Measurements from ENCODE around the gene MED27. TPM values are rescaled to one million over a fixed set of nuclear protein-coding genes. Genes with fewer than 3 reads are reported as not detected.

MED27 gene
- total RNA-seq, 2 experiments from 2014 or later, result 31.3 to 32.9 TPM

DNA sequence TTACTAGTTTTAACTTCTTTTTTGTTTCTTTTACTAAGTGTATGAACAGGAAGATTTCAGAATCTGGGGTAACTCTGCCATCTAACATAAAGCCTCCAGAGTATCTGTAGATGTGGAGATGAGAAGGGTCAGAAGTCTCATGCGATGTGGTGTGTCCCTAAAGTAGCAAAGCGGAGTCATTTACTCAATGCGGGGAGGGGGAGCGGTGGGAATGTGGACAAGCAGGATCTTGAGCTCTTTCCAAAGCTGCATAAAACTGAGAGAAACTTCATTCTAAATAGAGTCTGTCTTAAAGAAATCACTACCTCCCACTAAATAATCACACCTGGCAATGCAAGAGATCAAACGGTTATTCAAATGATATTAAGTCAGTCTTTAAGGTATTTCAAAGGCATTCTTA is 92.4 kb downstream of the MED27 start:
- Mint-ChIP-seq H3K9me3 (no peaks in the 10 kb centered on the region), H3K4me1 (peaks cover 10% of the 10 kb centered on the region), H3K4me3 (no peak overlapping the region), H3K36me3 (peaks cover 2% of the 10 kb centered on the region), H3K27me3 (no peaks in the 10 kb centered on the region), H3K27ac (no peak overlapping the region)
- DNase-seq, result no peak

DNA sequence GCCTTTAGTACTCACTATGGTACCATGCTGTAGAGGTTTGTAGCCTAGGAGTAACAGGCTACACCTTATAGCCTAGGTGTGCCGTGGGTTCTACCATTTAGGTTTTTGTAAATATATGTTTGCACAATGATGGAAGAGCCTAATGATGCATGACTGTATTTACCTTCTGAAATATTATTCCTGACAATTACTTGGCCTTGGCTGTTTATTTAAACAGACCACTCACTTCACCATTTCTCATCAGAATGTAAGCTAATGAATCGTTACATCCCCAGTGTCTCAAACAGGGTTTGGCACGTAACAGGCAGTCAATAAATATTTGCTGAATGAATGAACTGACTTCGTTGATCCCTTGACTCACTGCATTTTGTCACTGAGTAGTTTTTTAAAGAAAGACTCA is 93.1 kb downstream of the MED27 start:
- H3K36me3 Mint-ChIP-seq, result peaks cover 2% of the 10 kb centered on the region
- DNase-seq, result no peak
- H3K4me3 Mint-ChIP-seq, result no peak overlapping the region
- no peaks in the 10 kb centered on the region for H3K27me3 Mint-ChIP-seq
- H3K27ac Mint-ChIP-seq, result no peak overlapping the region
- H3K9me3 Mint-ChIP-seq, result no peaks in the 10 kb centered on the region
- H3K4me1 Mint-ChIP-seq, result peaks cover 10% of the 10 kb centered on the region

DNA sequence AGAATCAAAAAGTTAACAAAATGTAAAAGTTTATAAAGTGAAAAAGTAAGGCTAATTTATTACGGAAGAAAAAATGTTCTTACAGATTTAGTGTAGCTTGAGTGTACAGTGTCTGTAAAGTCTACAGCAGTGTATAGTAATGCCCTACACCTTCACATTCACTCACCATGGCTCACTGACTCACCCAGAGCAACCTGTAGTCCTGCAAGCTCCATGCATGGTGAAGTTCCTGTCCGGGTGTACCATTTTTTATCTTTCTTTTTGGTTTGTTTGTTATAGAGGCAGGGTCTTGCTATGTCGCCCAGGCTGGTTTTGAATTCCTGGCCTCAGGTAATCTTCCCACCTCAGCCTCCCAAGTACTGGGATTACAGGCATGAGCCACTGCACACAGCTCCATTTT is 93.6 kb downstream of the MED27 start:
- Mint-ChIP-seq H3K9me3 (no peaks in the 10 kb centered on the region), H3K27me3 (no peaks in the 10 kb centered on the region), H3K4me1 (peaks cover 10% of the 10 kb centered on the region), H3K27ac (no peak overlapping the region), H3K4me3 (no peak overlapping the region), H3K36me3 (peaks cover 2% of the 10 kb centered on the region)
- no peak for DNase-seq

DNA sequence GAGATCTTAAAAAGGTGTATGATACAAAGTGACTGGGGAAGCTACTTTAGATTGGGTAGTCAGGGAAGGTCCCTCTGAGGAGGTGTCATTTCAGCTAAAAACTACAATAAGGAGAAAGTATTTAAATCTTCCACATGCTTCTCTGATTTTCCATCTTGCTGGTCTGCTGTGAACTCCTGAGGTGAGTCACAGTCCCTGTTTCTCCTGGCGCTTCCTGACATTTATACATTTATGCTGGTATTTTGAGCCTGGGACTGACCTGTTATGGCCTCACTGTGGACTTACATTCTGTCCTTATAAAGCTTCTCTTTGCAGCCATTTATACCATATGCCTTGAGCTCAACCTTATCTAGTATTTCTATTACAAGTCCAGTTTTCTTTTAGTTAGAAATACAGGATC is 95.1 kb downstream of the MED27 start:
- H3K27me3 Mint-ChIP-seq, result no peaks in the 10 kb centered on the region
- no peak overlapping the region for H3K4me3 Mint-ChIP-seq
- peaks cover 2% of the 10 kb centered on the region for H3K36me3 Mint-ChIP-seq
- H3K4me1 Mint-ChIP-seq, result peaks cover 10% of the 10 kb centered on the region
- H3K9me3 Mint-ChIP-seq, result no peaks in the 10 kb centered on the region
- no peak overlapping the region for H3K27ac Mint-ChIP-seq
- no peak for DNase-seq

DNA sequence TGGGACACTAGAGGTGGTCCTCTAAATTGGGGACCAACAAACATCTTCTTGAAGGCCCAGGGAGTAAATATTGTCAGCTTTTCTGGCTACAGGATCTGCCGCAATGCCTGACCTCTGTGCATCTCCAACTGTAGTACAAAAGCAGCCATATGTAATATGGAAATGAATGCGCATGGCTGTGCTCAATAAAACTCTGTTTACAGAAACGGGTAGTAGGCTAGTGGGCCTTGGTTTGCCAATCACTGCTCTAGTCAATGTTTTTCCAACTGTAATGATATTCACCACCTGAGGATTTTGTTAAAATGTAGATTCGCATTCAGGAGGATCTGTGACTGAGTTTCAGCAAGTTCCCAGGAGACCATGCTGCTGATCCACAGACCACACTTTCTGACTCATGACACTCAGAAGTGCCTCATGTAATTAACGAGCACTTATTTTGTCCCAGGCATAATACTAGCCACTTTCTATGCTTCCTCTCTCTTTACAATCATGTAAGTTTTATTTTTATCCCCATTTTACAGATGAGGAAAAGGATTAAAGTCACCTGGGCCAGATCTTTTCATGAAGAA is 96.9 kb downstream of the MED27 start:
- Mint-ChIP-seq H3K4me1 (peaks cover 10% of the 10 kb centered on the region), H3K27ac (no peak overlapping the region), H3K4me3 (no peak overlapping the region), H3K36me3 (peaks cover 2% of the 10 kb centered on the region), H3K9me3 (no peaks in the 10 kb centered on the region), H3K27me3 (no peaks in the 10 kb centered on the region)
- DNase-seq, result no peak

DNA sequence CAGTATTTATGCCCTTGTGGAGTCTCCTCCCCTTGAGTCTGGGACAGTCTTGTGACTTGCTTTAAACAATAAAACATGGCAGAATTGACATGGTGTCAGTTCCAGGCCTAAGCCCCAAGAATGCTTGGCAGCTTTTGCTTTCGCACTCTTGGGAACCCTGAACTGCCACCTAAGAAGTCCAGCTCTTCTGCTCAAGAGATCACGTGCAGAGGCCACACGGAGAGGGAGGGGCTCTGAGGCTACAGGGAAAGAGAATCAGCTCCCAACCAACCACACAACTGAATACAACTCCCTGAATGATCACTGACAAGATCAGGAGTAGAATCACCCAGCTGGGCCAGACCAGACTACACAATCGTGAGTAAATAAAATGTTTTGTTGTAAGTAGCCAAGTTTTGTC is 97.6 kb downstream of the MED27 start:
- Mint-ChIP-seq H3K4me3 (no peak overlapping the region), H3K27ac (no peak overlapping the region), H3K9me3 (no peaks in the 10 kb centered on the region), H3K36me3 (peaks cover 2% of the 10 kb centered on the region), H3K4me1 (peaks cover 10% of the 10 kb centered on the region), H3K27me3 (no peaks in the 10 kb centered on the region)
- DNase-seq, result no peak

DNA sequence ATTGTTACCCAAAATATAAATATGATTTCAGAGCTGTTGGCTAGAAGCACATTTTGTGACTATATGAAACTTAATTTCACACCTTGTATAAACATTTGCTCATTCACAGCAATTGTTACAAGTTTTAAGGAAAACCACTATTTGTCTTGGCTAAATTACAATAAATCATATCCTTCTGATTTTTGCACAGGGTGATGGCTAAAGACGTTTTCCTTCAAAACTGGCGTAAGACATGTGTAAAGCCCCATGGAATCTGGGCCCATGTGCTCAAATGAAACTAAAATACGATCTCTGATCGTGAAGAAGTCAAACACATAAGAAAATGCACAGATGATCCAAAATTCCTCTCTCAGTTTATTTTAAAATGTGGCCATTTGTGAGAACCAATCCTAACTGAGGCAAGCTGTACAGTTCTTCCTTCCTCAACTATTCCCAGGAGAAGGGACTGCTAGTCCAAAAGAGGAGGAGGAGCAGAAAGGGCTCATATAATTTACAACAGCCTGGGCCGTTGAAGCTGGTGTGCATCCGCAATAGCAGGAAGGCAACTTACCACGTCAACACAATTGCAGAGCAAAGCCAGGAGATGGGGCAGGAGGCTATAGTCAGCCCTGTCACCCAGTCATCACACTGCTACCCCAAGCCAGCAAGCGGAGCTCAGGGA is 98.4 kb downstream of the MED27 start:
- Mint-ChIP-seq H3K36me3 (peaks cover 2% of the 10 kb centered on the region), H3K4me1 (peaks cover 10% of the 10 kb centered on the region), H3K9me3 (no peaks in the 10 kb centered on the region), H3K27ac (no peak overlapping the region), H3K27me3 (no peaks in the 10 kb centered on the region), H3K4me3 (no peak overlapping the region)
- no peak for DNase-seq

DNA sequence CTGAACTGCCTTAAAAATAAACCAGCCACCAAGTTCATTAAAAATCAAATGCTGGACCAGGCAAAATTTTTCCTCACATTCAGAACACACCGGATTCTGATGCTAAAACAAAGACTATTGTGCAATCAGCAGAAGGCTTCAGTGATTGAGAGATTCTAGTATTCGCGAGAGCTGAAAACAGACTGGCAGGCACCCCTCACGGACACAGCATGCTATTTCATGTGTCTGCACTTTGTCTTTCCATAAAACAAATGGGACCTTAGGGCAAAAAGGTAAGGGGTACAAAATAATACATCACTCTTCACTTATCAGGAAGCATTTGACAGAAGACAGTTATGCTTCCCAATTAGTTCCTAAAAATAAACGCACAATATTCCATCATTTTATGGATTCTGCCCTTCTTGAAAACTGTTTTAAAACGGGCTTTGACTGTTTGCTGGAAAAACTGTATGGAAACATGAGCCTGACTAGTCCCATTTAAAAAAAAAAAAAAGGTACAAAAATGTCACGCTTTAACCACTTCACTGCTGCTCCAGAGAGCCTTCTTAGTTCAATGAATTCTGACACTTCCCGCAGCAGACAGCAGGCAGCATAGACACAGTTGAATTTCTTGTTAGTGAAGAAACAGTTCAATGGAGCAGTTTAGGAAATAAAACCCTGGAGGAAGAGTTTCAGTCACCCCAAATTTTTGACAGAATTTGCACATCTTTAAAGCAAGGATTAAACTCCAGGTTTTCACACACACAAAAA is 99.2 kb downstream of the MED27 start:
- no peaks in the 10 kb centered on the region for H3K9me3 Mint-ChIP-seq
- H3K27me3 Mint-ChIP-seq, result no peaks in the 10 kb centered on the region
- H3K4me3 Mint-ChIP-seq, result no peak overlapping the region
- H3K4me1 Mint-ChIP-seq, result peaks cover 10% of the 10 kb centered on the region
- DNase-seq, result no peak
- peaks cover 2% of the 10 kb centered on the region for H3K36me3 Mint-ChIP-seq
- no peak overlapping the region for H3K27ac Mint-ChIP-seq

DNA sequence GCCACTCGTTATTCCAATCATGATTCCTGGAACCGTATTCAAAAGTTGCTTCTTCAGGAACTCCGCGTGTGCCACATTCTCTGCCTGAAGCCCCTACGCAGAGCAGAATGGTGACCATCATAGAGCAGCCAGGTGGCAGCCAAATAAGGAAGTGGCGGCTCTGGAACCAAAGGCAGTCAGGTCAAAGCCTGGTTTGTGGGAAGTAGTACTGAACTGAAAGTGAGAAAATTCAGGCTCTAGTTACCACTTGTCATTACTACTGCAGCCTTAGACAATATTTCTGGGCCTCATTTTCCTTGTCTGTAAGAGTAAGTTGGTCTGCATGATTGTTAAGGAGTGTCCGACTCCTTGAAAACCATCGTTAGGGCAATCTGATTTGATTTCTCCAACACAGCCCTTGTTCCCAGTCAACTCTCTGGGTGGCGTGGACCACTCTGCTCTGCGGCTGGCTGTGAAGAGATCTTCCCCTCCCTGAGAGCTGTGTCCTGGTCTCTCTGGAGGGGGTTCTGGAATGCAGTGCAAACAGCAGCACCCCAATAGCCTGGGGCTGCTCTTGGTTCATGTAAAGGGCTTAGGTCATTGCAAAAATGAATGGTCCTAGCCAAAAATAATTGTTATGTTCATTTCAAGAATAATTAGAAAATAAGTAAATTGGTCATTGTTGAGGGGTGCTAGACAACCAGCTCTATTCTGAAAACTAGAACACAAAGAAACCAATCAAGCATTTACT is 102.4 kb downstream of the MED27 start:
- no peaks in the 10 kb centered on the region for H3K4me1 Mint-ChIP-seq
- no peak overlapping the region for H3K27ac Mint-ChIP-seq
- no peaks in the 10 kb centered on the region for H3K27me3 Mint-ChIP-seq
- H3K36me3 Mint-ChIP-seq, result peaks cover 7% of the 10 kb centered on the region
- DNase-seq, result no peak
- H3K9me3 Mint-ChIP-seq, result no peaks in the 10 kb centered on the region
- no peak overlapping the region for H3K4me3 Mint-ChIP-seq

DNA sequence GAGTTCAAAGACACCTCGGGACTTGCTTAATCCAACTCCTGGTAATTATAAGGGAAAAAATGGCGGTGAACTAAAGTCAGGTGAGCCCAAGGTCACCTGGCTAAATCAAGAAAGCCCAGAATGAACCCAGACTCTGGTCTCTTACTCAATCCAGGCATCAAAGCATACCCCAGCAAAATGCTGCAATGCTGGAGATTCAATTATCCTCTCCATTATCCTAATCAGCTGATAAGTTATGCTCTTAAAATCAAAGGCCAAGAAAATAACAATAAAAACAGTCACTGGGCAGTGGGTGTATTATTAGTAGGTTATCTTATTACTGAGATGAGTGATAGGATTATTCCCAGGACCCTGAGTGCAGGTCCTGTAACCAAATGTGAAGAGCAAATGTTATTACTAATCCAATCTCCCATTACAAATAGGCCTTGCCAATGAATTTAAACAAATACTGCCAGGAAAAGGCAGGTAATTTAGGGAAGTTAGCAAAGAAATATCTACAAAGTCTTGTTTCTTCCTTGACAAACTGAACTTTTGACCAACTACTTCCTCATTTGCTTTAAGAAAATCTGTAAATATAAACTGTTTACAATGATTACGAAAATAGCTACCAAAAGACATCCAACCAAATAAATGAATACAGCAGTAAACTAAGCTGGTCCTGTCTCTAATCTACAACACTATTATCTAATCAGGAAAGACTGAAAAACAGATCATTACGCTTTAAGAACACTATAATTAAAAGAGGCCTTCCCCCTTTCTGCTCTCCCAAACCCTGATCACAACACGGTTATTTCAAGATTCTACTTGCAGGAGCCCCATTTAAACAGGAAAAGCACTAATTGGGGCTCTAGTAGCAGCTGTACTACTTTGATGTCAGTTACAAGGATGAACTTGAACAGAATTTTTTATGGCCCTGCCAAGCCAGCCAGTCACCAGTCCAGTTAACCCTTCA is 103.2 kb downstream of the MED27 start:
- no peak for DNase-seq
- Mint-ChIP-seq H3K27ac (no peak overlapping the region), H3K36me3 (peaks cover 7% of the 10 kb centered on the region), H3K4me1 (no peaks in the 10 kb centered on the region), H3K27me3 (no peaks in the 10 kb centered on the region), H3K9me3 (no peaks in the 10 kb centered on the region), H3K4me3 (no peak overlapping the region)

DNA sequence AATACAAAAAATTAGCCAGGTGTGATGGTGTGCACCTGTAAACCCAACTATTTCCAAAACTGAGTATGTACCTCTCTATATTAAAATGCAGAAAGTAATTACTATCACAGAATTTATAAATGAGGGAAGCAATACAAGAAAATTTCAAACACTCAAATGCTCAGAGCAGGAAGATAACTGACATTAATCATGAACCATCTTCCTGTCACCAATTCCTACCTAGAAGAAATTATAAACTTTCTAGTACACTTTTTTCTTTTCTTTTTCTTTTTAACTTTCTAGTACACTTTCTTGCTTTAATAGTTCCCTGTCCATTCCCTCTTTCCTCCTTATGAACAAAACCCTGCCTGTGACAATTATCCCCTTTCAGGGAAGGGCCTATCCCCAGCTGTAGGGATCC is 106.8 kb downstream of the MED27 start:
- no peaks in the 10 kb centered on the region for H3K27me3 Mint-ChIP-seq
- H3K36me3 Mint-ChIP-seq, result peaks cover 7% of the 10 kb centered on the region
- DNase-seq, result no peak
- H3K4me3 Mint-ChIP-seq, result no peak overlapping the region
- H3K4me1 Mint-ChIP-seq, result no peaks in the 10 kb centered on the region
- no peaks in the 10 kb centered on the region for H3K9me3 Mint-ChIP-seq
- no peak overlapping the region for H3K27ac Mint-ChIP-seq

DNA sequence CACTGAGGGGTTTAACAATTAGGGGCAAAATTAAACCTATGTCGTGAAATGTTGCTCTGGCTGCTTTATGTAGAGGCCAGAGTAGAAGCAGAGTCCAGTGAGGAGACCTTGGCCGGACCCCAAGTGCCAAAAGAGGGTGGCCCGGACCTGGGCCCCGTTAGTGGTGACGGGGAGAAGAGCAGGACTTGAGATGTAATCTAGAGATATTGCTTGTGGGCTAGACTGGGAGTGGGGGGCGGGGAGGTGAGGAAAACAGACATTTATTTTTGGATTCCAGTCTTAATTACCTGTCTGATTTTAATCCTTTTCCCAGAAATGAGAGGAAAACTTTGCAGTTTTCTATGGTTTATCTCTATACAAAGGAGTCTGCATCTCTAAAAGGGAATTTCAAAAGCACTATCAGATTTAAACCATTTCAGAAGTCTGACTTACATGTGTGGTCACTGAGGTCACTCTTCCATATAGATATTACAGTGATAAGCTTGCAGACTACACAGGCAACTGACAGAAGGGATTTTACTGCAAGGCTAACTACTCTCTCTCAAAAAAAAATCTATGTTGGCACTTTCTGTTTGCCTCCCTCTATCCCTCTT is 108.1 kb downstream of the MED27 start:
- no peak for DNase-seq
- H3K27me3 Mint-ChIP-seq, result no peaks in the 10 kb centered on the region
- no peaks in the 10 kb centered on the region for H3K9me3 Mint-ChIP-seq
- H3K4me3 Mint-ChIP-seq, result no peak overlapping the region
- H3K36me3 Mint-ChIP-seq, result peaks cover 7% of the 10 kb centered on the region
- H3K27ac Mint-ChIP-seq, result no peak overlapping the region
- H3K4me1 Mint-ChIP-seq, result no peaks in the 10 kb centered on the region

DNA sequence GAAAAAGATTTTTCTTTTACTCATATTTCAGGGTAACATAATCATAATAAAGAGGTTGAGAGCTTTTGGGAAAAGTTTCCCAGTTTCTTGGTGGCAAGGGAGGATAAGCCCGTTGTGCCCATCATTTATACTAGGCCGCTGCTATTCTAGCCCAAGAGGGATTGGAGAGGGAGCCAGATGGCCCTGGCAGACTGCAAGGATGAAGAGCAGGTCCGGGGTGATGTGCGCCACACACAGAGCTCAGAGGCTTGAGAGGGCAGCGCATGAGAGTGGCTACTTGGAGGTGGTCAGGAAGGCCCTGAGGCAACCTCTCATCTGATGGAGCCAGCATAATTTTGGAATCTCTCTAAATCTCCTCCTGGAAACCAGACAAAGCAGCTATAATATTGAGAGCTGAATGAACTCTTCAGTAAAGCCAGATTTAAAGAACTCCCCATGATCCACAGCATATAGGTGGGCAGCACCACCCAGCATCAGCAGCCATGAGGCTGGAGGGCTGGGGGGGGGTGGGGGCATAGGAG is 110.1 kb downstream of the MED27 start:
- Mint-ChIP-seq H3K27ac (no peak overlapping the region), H3K36me3 (peaks cover 8% of the 10 kb centered on the region), H3K27me3 (no peaks in the 10 kb centered on the region), H3K4me1 (no peaks in the 10 kb centered on the region), H3K9me3 (no peaks in the 10 kb centered on the region), H3K4me3 (no peak overlapping the region)
- DNase-seq, result no peak

DNA sequence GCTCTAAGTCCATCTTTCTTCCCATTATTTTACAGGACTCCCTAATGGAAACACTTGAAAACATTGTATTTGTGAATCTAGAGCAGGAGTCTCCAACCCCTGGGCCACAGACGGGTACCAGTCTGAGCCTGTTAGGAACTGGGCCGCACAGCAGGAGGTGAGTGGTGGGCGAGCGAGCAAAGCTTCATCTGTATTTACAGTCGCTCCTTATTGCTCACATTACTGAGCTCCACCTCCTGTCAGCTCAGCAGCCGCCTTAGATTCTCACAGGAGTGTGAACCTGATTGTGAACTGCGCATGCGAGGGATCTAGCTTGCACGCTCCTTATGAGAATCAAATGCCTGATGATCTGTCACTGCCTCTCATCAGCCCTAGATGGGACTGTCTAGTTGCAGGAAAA is 111.0 kb downstream of the MED27 start:
- Mint-ChIP-seq H3K27ac (no peak overlapping the region), H3K4me1 (no peaks in the 10 kb centered on the region), H3K36me3 (peaks cover 16% of the 10 kb centered on the region), H3K27me3 (no peaks in the 10 kb centered on the region), H3K9me3 (no peaks in the 10 kb centered on the region), H3K4me3 (no peak overlapping the region)
- no peak for DNase-seq

Measured in activated naive CD8-positive, alpha-beta T cell treated with anti-CD3 and anti-CD28 coated beads for 36 hours (primary cell).